ENCODE measurements around the gene HOXA9.

Gene HOXA9

DNA sequence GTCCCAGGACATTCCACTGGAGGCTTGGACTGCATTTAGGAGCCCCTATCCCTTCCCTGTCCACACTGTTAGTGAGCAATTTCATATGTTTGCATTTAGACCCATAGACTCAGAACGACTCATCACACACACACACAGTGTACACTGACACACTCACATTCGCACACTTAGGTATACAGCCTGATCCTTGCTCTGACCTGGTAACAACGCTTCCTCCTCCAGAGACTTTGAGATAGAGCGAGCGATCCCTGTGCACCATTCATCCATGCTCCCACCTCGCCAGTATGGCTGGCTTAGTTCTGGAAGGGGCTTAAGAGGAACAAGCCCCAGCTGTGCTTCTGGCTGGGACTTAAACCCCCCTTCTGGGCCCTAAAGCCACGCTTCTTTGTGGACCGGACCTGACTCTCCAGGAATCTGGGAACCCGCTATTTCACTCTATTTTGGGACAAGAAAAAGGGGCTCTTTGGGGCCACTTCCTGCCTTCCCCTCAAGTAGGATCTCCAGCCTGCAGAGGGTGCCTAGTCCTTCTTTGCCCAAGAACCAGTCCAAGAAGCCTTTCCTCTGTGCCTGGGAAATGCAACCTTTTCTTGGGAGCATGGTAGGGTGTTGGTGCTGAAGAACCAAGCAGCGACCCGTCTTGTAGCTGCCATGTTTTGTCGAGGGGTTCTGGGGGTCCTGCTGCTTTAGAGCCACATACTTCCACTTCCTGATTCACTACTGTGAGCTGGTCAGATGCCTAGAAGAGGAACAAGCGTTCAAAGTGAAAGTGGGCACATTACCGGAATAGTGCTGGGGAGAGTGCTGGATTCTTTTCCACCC is 35.6 kb upstream of the HOXA9 start:
- DNase-seq (ENCODE audit: low spot score) = peak; percentile 27

DNA sequence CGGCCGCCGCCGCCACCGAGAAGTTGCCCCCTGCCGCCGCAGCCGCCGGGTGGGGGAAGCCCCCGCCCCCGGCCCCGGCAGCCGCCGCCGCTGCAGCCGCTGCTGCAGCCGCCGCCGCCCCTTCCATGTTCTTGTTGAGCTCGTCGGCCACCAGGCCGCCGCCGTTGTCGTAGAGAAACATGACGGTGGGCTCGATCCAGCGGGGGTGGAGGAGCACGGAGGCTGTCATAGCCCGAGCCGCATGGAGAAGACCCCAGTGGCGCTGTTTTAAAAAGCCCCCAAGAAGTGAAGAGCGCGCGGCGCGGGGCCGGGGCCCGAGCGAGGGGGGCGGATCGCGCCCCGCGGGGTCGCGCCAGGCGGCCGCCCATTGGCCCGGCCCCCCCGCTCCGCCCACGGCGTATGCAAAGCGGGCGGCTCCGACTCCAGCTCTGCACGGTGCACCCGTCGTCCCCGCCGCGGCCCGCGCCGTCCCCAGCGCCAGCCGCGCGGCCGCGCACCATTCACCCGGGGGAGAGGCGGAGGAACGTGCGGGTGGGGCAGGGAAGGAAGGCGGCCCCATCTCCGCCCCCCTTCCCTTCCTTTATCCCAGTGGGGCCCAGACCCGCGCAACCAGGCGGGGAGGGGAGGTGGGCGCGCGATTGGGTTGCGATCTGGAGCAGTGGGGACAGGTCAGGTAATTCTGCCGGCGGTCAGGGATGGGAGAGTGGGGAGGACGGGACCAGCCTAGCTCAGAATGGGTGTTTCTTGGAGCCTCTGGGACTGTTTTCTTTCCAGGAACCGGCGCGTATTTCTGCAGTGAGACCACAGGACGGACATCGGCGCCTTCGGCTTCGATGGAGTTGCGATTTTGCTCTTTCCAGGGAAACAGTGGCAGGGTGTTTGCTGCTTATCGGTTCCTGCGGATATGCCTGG is 34.8 kb upstream of the HOXA9 start, which contains the start of gene HOXA13:
TSS of gene HOXA13 (minus strand) at position 243 of the 912 bp plus-strand sequence. CDS start at position 229, 14 bp downstream.
- DNase-seq (ENCODE audit: low spot score) = no peak

DNA sequence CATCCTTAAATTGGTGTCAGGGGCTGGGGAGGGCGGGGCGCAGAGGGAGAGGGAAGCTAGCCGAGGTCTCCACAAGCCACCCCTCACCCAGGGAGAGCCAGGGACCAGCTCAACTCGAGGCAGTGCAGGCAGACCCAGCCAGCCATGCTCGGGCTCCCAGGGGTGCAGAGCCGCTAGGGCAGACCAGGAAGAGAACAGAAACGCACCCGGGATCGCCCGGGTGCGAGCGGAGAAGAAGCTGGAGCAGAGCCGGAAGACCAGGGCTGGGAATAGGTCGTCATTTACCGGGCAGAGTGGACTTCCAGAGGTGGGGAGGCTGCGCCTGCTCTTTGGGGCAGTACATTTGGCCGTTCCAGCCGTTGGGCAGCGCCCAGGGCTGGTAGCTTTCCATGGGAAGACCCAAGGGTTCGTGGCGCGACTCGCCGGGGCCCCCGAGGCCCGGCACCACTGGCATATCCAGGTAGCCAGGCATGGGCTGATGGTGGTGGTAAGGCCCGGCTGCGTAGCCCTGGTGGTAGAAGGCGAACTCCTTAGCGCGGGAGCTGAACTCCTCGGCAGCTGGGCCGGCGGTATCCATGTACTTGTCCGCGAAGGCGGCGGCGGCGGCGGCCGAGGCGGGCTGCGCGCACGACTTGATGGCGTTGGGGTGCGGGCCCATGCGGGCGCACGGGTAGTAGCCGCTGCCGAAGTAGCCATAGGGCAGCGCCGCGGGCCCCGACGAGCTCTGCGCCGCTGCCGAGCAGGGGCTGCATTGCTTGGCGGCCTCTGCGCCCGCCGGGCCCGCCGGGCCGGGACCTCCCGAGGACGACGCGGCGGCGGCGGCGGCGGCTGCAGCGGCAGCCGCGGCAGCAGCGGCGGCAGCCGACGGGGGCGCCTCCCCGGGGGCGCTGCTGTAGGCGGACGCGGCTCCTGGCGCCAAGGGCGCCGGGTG is 33.8 kb upstream of the HOXA9 start:
- DNase-seq (ENCODE audit: low spot score) = no peak

DNA sequence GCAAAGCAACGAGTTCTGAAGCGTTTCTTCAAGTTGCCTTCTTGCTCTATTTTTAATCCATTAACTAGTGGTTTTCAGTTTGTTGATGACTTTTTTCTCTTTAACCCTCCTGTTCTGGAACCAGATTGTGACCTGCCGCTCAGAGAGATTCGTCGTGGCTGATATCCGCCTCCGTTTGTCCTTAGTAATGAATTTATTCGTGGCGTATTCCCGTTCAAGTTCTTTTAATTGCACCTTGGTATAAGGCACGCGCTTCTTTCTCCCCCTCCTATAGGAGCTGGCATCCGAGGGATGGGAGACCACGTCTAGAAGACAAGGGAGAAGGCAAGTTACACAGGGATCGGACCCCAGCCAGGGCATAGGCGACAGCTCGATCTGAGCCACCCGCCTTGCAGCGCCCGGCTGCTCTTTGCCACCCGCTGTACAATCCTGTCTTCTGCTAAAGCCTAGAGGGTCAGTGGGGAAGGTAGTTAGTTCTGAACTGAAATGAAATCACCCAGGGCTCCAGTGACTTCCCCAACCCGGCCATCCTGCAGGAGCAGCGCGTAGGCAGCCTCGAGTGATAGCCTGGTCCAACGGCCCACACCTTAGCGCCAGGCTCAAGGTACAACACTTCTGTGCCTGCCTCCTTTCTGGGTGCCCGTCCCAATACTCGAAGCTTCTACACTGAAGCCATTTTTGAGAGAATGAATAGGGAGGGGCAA is 33.0 kb upstream of the HOXA9 start:
- DNase-seq (ENCODE audit: low spot score) = no peak

DNA sequence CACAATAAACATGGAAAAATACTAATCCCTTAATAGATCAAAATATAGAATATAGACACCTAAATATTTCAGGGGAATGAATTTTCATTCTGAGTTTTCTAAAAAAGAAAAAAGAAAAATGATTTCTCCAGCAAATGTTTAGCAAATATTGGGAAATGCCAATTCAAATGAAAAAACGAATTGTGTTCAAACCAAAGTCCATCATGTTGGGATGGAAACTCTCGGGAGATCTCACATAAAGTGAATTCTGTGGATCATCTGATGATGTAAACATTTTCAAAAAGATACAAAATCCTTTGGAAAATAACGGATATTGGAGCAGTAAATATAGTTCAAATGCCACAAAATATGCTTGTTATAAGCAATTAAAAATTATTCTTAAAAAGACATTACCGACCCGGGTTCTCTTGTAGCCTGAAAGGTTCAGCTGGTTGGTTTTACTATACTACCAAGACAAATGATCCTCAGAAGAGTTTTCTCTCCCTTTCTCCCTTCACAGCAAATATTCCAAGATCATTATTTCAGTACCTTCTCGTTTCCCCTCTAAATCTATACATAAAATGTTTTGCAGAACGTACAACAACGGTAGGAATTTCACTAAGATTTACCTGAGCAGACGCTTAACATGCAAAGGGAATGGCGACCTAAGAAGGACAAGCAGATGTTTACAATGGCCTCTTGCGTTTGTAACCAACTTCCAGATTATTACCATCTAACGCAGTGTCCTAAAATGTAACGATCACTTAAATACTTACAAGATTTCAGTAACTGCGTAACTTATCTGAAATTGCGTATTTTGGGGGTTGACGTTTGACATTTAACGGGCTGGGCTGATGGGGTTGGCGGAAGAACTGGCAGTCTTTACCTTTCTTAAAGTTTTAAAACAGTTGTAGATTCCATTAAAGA is 32.1 kb upstream of the HOXA9 start:
- DNase-seq (ENCODE audit: low spot score) = no peak

DNA sequence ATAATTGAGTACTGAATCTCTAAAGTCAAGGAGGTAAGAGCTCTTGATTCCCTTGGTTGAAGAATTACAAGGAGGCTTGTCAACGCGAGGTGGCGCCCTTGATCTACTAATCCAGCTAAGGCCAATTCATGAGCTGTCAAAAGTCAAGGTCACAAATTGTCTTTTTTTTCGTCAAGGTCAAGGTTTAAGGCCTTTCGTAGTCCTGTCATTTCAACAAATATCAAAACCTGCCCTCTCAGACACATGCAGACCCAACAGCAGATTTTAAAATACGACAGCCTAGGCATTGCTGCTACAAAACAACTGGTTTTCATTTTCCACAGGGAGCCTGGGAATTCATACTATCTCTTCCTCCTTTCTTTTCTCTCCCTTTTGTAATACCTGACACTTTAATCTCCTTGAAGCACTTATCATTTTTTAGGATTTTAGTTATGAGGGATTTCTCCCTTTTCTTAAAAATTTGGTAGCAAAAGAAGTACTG is 31.0 kb upstream of the HOXA9 start:
- DNase-seq (ENCODE audit: low spot score) = peak; percentile 88

DNA sequence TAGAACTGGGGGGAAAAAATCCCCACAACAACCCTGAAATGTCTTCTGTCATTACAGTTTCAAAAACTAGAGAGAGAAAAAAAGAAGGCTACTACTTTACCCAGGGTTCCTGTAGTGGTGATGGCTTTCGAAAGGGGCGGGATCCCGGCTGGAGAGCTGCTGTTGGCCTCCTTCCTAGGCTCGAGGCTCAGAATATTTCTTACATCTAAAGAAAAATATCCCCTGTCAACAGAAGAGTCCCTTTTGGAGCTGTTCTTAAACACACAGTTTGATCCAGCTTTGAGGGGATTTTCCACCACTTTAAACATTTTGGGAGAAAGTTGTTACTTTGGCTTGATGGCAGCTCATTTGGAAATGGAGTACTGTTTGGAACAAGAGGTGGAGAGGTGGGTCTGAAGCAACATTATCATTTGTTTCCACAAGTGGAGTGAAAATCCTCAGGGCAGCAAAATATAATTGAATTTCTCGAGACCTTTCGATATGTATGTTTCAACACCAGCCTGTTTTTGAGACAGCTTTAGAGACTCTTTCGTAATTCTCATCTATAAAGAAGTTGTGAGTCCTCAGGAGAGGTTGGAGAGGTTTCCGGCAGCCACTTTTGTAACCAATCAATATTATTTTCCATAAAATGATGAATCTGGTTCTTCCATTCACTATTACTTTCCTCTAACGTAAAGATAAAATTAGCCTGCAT is 29.5 kb upstream of the HOXA9 start:
- no peak for DNase-seq (ENCODE audit: low spot score)

DNA sequence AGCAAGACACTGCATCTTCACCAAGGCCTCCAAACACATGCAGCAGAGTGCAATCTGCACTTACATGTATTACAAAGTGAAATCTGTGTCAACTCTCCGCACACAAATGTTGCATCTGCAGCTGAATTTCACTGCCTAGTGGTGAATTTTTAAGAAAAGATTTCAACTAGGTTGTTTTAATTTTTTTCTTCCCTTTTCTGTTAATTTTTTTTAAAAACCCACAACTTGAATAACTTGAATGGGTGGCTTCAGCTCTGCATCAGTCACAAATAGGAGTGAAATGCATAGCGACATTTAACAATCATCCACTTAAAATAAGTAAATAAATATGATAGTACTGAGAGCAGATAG is 28.6 kb upstream of the HOXA9 start:
- no peak for DNase-seq (ENCODE audit: low spot score)

GRCh38 chr7:27193335-27194001 is 28.1 kb upstream of the HOXA9 start:
- no peak for DNase-seq (ENCODE audit: low spot score)

GRCh38 chr7:27192546-27193334 is 27.4 kb upstream of the HOXA9 start:
- no peak for DNase-seq (ENCODE audit: low spot score)

GRCh38 chr7:27191833-27192545 is 26.7 kb upstream of the HOXA9 start:
- DNase-seq (ENCODE audit: low spot score) = no peak

DNA sequence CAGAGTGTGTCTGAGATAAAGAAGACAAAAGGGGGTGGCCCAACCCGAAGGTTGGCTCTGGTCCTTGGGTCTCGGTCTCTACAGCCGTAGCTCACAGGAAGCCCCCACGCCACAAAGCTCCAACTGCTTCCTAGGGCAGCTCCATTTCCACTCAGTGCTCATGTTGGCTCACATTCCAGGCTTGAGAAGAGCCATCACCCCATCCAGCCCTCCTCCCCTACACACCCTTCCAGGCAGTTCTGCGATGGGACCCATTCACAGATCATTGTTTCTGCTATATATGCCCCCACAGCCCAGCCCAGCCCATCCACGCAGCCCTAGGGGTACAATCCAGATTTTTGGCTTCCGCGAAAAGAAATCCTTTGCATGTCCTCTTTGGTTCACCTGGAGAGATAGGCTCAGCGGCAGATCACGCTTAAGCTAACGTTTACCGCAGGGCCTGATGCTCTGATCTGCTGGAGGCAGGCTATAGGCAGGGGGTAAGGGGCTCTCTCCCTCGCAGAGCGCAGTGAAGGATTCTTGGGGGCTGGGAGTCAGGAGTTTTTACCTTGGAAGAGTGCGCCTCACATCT is 25.9 kb upstream of the HOXA9 start:
- DNase-seq (ENCODE audit: low spot score) = no peak

- DNase-seq (ENCODE audit: low spot score) = no peak
Observed at GRCh38 chr7:27189997-27190748, 24.8 kb upstream of the HOXA9 start.

GRCh38 chr7:27189295-27189996 is 24.1 kb upstream of the HOXA9 start:
- DNase-seq (ENCODE audit: low spot score) = no peak

All from Ammon's horn (tissue), 1 donor.